GM21737 (cell line): Measurements from ENCODE around the gene SDK1.

Experiments
- ATAC-seq: cut with Tn5 transposase; IDR thresholded peaks from one replicate; pipeline ENCODE4 v1.9.1; 2021; ENCODE audit warnings: mild to moderate bottlenecking, moderate library complexity; ENCODE audit not compliant: unreplicated experiment

Gene SDK1

GRCh38 chr7:4269086-4269485 lies 968.0 kb downstream of the SDK1 start:
- ATAC-seq = no peak

- no peak for ATAC-seq
Observed at GRCh38 chr7:4269746-4270145, 968.7 kb downstream of the SDK1 start.

GRCh38 chr7:4270268-4270667 lies 969.2 kb downstream of the SDK1 start:
- ATAC-seq = no peak

- ATAC-seq = no peak
Observed at GRCh38 chr7:4270941-4271715, 970.1 kb downstream of the SDK1 start.

- ATAC-seq = no peak
Observed at GRCh38 chr7:4271716-4272015, 970.6 kb downstream of the SDK1 start.

- ATAC-seq = no peak
Observed at GRCh38 chr7:4272141-4272540, 971.1 kb downstream of the SDK1 start.

GRCh38 chr7:4273566-4274230 lies 972.6 kb downstream of the SDK1 start:
- no peak for ATAC-seq

- no peak for ATAC-seq
Observed at GRCh38 chr7:4274286-4274685, 973.2 kb downstream of the SDK1 start.

GRCh38 chr7:4277936-4278335 lies 976.9 kb downstream of the SDK1 start:
- no peak for ATAC-seq

- ATAC-seq = no peak
Observed at GRCh38 chr7:4279216-4279615, 978.2 kb downstream of the SDK1 start.

GRCh38 chr7:4281231-4281993 lies 980.4 kb downstream of the SDK1 start:
- no peak for ATAC-seq

GRCh38 chr7:4282434-4283223 lies 981.6 kb downstream of the SDK1 start:
- ATAC-seq = no peak

- no peak for ATAC-seq
Observed at GRCh38 chr7:4286351-4286750, 985.3 kb downstream of the SDK1 start.

GRCh38 chr7:4288791-4289394 lies 987.8 kb downstream of the SDK1 start:
- ATAC-seq = no peak

- ATAC-seq = no peak
Observed at GRCh38 chr7:4297165-4297917, 996.3 kb downstream of the SDK1 start.

- ATAC-seq = no peak
Observed at GRCh38 chr7:4297918-4298219, 996.8 kb downstream of the SDK1 start.

GRCh38 chr7:4299431-4299830 lies 998.4 kb downstream of the SDK1 start:
- no peak for ATAC-seq

- no peak for ATAC-seq
Observed at GRCh38 chr7:4302203-4302905, 1001.3 kb downstream of the SDK1 start.

- ATAC-seq = no peak
Observed at GRCh38 chr7:4307316-4308204, 1006.5 kb downstream of the SDK1 start.
